Measurements from ENCODE around the gene SLC12A7.

Gene SLC12A7

DNA sequence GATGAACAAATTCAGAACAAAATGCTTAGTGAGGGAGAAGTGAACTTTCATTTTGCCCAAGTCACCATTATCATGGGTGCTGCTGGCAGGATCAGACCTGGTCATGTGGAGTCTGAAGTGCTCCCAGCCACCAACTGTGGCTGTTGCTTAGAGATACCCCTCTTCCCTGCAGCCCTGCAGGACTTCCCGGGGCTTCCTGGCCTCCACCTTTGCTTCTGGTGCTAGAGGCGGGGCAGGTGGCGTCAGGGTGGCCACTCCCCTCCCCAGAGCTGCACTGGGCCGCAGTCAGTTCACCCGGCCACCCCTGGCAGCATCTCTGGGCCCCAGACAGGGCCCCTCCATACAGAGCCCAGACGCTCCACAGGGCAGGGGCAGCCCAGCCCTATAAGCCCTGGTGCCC is 30.0 kb upstream of the SLC12A7 start:
- POLR2A ChIA-PET = no interaction called here
- DNase-seq (ENCODE audit: extremely low spot score) = no peak
- CTCF ChIA-PET = interaction anchor here (0.9 to 2.2 kb wide), 3 partner anchors 12 to 219 kb away, joined by 3 to 14 read pairs (median 3); no protein-coding TSS in a partner anchor
- TF ChIP-seq, protein P1, sequence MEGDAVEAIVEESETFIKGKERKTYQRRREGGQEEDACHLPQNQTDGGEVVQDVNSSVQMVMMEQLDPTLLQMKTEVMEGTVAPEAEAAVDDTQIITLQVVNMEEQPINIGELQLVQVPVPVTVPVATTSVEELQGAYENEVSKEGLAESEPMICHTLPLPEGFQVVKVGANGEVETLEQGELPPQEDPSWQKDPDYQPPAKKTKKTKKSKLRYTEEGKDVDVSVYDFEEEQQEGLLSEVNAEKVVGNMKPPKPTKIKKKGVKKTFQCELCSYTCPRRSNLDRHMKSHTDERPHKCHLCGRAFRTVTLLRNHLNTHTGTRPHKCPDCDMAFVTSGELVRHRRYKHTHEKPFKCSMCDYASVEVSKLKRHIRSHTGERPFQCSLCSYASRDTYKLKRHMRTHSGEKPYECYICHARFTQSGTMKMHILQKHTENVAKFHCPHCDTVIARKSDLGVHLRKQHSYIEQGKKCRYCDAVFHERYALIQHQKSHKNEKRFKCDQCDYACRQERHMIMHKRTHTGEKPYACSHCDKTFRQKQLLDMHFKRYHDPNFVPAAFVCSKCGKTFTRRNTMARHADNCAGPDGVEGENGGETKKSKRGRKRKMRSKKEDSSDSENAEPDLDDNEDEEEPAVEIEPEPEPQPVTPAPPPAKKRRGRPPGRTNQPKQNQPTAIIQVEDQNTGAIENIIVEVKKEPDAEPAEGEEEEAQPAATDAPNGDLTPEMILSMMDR (IDR thresholded peaks at IDR 0.05; ENCODE audit: control extremely low read depth, extremely low read depth, low read depth, missing control alignments) = no peak

DNA sequence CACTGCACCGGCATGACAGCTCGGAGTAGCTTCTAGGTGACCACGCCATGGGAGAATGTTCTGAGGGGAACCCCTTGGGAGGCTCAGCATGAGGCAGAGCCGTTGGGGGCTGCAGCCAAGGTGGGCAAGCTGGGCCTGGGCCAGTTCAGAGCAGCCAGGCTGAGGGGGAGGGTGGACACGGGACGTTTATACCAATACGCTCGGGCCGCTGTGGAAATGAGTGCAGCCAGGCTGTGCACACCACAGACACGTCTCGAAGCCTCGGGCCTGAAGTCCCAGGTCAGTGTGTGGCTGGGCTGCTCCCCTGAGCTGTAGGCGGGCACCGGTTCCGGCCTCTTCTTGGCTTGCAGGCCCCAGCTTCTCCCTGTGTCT is 28.9 kb upstream of the SLC12A7 start:
- POLR2A ChIA-PET = no interaction called here
- CTCF ChIA-PET = interaction anchor here (0.8 to 2.6 kb wide), 19 partner anchors 8 to 952 kb away, joined by 3 to 14 read pairs (median 5); no protein-coding TSS in a partner anchor
- TF ChIP-seq, protein P1 (IDR thresholded peaks at IDR 0.05; ENCODE audit: control extremely low read depth, extremely low read depth, low read depth, missing control alignments) = no peak
- DNase-seq (ENCODE audit: extremely low spot score) = no peak

DNA sequence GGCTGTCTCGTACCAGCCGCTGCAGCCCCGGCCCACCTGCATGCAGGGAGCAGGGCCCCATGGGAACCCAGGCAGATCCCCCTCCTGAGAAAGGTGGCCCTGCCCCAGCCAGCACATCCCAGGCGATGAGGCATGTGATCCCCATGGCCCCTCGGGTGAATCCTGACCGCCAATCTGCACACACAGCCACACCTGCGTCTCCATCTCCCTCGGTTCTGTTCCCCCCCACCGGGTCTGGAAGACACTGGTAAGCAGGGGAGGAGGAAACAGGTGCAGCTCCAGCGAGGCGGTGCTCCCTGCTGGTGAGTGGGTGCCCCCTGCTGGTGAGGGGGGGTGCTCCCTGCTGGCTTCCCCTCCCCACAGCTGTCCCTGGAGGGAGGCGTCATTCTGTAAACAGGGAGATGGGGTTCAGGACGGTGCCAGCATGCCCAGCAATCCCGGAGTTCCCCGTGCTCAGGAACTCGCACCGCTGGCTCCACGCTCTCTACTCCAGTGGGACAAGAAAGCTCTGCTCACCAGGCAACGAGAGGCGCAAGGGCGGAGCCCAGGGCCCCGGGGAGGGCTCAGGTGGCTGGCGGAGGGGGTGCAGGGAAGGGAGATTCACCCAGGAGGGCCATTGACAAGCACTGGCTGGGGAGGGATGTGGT is 28.4 kb upstream of the SLC12A7 start:
- CTCF ChIA-PET = interaction anchor here (0.8 to 2.6 kb wide), 19 partner anchors 8 to 952 kb away, joined by 3 to 14 read pairs (median 5); no protein-coding TSS in a partner anchor
- TF ChIP-seq, protein P1 (IDR thresholded peaks at IDR 0.05; ENCODE audit: control extremely low read depth, extremely low read depth, low read depth, missing control alignments) = peak; percentile 77
- peak; percentile 87 for DNase-seq (ENCODE audit: extremely low spot score)
- POLR2A ChIA-PET = no interaction called here

DNA sequence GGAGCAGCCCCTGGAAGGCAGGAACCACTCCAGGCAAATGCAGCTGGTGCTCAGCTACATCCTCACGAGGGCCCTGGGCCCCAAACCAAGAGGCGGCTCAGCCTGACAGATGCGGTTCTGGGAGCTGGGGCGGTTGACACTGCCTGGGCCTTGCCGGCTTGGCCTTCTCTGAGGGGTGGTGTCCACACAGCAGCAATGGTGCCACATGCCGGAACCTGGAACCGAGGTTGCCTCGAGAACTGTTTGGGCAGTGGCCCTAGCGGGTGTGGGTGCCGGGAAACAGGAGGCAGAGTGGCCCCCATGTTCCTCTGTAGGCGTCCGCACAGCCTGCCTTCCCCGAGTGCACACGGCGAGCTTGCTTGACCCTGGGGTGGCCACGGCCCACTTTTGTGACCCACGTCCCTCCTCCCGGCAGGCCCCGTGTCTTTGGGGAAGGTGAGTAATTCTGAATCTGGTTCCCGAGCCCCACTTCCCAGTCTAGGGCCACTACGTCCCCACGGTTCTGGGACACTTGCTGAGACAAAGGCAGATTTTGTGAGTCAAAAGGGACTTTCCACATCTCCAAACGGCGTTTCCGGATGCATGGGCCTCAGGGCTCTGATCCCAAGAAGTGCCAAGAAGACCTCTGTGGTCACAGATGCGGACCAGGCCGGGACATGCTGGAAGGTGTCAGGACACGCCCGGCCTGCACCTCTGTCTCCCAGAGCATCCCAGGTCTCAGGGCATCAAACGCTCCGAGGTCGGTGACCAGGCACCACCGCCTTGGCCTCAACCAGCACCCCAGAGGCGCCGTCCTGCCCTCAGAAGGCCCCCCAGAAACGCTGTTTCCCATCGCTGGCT is 27.7 kb upstream of the SLC12A7 start:
- ChIA-PET POLR2A (no interaction called here), CTCF (interaction anchor here (0.9 to 2.6 kb wide), 15 partner anchors 7 to 506 kb away, joined by 3 to 14 read pairs (median 6); no protein-coding TSS in a partner anchor)
- TF ChIP-seq, protein P1 (IDR thresholded peaks at IDR 0.05; ENCODE audit: control extremely low read depth, extremely low read depth, low read depth, missing control alignments) = no peak
- DNase-seq (ENCODE audit: extremely low spot score) = no peak

DNA sequence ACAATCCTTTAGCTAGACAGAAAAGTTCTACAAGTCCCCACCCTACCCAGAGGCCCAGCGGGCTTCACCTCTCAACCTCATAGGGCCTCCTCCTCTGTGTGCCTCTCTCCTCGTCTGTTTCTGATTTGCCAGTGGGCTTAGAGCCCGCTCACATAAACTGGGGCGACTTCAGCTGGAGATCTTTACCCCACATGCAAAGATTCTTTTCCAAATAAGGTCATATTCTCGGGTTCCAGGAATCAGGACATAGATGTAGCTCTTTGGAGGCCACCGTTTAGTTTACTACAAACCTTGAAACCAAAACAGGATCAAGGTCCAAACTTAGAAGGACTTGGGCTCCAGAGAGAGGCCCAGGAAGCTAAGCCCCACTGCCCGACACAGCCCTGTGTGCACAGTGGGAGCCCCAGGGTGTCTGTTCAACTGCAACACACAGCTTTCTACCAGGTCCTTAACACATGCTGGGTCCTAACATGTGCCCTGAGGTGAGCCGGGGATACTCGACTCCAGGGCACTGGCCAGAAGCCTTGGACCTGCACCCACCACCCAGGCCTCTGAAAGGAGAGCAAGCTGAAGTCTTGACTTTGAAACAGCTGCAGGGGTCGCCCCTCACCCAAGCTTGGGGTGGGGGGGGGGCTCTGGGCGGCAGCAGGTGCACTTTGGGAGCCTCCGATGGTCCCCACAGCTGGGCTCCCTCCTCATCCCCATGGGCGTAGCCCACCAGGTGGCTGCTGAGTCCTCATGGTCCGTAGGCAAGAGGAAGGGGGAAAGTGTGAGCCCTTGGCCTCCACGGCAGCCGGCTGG is 26.8 kb upstream of the SLC12A7 start:
- ChIA-PET POLR2A (no interaction called here), CTCF (interaction anchor here (0.7 to 2.6 kb wide), 10 partner anchors 10 to 506 kb away, joined by 3 to 12 read pairs (median 4); no protein-coding TSS in a partner anchor)
- TF ChIP-seq, protein P1 (IDR thresholded peaks at IDR 0.05; ENCODE audit: control extremely low read depth, extremely low read depth, low read depth, missing control alignments) = no peak
- DNase-seq (ENCODE audit: extremely low spot score) = no peak

Data from GM10248 (cell line).